Upper lobe of left lung (tissue), 4 donors: ENCODE measurements around the gene GZF1.

ENCODE experiments used
- CTCF ChIP-seq, 6 experiments: fragments of 450-650 bp in 4 of 6; fragments of 200-600 bp in 2 of 6; sonication (generic) in 2 of 6; IDR thresholded peaks; one replicate each; pipeline ENCODE4 v1.5.1; 2016 to 2019; ENCODE audit warnings: antibody characterized with exemption in 6 of 6
- POLR2A ChIP-seq, 4 donors: fragments of 450-650 bp; IDR thresholded peaks; one replicate each; pipeline ENCODE4 v1.5.1; 2016 to 2017; ENCODE audit warnings: antibody characterized with exemption in 4 of 4, mild to moderate bottlenecking in 2 of 4
- POLR2AphosphoS5 ChIP-seq, 2 donors: sonication (generic); formaldehyde crosslinking; IDR thresholded peaks; one replicate each; pipeline ENCODE4 v1.5.1; 2017; ENCODE audit warnings: antibody characterized with exemption in 2 of 2

GRCh38 chr20:23363257-23363649 is 1.3 kb downstream of the GZF1 start:
- TF ChIP-seq CTCF (IDR thresholded peaks at IDR 0.05) (no peak), POLR2A (IDR thresholded peaks at IDR 0.05) (no peak), POLR2AphosphoS5 (IDR thresholded peaks at IDR 0.05) (no peak)
